Neutrophil (primary cell): ENCODE results near the gene NMBR.

Experiments used
- H3K27ac ChIP-seq: fragments of 200-600 bp; sonication (generic); 2 replicates; pipeline ENCODE4 v1.5.1; 2016; ENCODE audit warnings: mild to moderate bottlenecking, moderate library complexity
- H3K27me3 ChIP-seq: fragments of 200-600 bp; sonication (generic); 2 replicates; pipeline ENCODE4 v1.6.0; 2016; ENCODE audit warnings: mild to moderate bottlenecking
- H3K36me3 ChIP-seq: fragments of 200-600 bp; sonication (generic); 2 replicates; pipeline ENCODE4 v1.5.1; 2017
- H3K4me1 ChIP-seq, 2 experiments: fragments of 200-600 bp in 1 of 2; sonication (generic) in 1 of 2; 1 replicate in 1 of 2; 2 replicates in 1 of 2; pipeline versions ENCODE4 v1.5.1 to v1.6.1; 2013 to 2016; ENCODE audit warnings: low read depth in 1 of 2, low read length in 1 of 2, mild to moderate bottlenecking in 1 of 2, moderate library complexity in 1 of 2; ENCODE audit not compliant: control insufficient read depth in 1 of 2, insufficient read depth in 1 of 2
- H3K4me3 ChIP-seq, 2 experiments: fragments of 200-600 bp in 1 of 2; sonication (generic) in 1 of 2; 1 replicate in 1 of 2; 2 replicates in 1 of 2; pipeline ENCODE4 v1.5.1; 2013 to 2016; ENCODE audit warnings: low read depth in 1 of 2, low read length in 1 of 2, mild to moderate bottlenecking in 1 of 2, moderate library complexity in 1 of 2
- H3K9me3 ChIP-seq: fragments of 200-600 bp; sonication (generic); 2 replicates; pipeline ENCODE4 v1.5.1; 2016
- CTCF ChIP-seq: fragments of 200-600 bp; sonication (generic); IDR thresholded peaks from 2 replicates; pipeline ENCODE4 v1.5.1; 2016; ENCODE audit warnings: antibody characterized with exemption

NMBR gene

GRCh38 chr6:142174703-142175102, 27.8 kb upstream of the NMBR start:
- Histone ChIP-seq H3K36me3 (peaks cover 18% of the 10 kb centered on the region), H3K27me3 (no peaks in the 10 kb centered on the region), H3K27ac (peak overlapping the region; percentile 69), H3K4me3 (no peak overlapping the region), H3K9me3 (no peaks in the 10 kb centered on the region), H3K4me1 (peaks cover 53 to 54% of the 10 kb centered on the region in 2 experiments)
- TF ChIP-seq CTCF: no peak

- no peak for TF ChIP-seq CTCF
- Histone ChIP-seq H3K27ac (peak overlapping the region; percentile 69), H3K27me3 (no peaks in the 10 kb centered on the region), H3K36me3 (peaks cover 18% of the 10 kb centered on the region), H3K4me3 (no peak overlapping the region), H3K9me3 (no peaks in the 10 kb centered on the region), H3K4me1 (peaks cover 53 to 54% of the 10 kb centered on the region in 2 experiments)
These were observed 27.1 kb upstream of the NMBR start for GRCh38 chr6:142173980-142174379.

- H3K27ac ChIP-seq: no peak overlapping the region
- no peaks in the 10 kb centered on the region for H3K9me3 ChIP-seq
- no peaks in the 10 kb centered on the region for H3K27me3 ChIP-seq
- no peak for TF ChIP-seq CTCF
- peaks cover 51 to 52% of the 10 kb centered on the region in 2 experiments for H3K4me1 ChIP-seq
- H3K4me3 ChIP-seq: no peak overlapping the region
- H3K36me3 ChIP-seq: peaks cover 21% of the 10 kb centered on the region
These were observed 25.8 kb upstream of the NMBR start for GRCh38 chr6:142172758-142173157.

- no peaks in the 10 kb centered on the region for H3K9me3 ChIP-seq
- TF ChIP-seq CTCF: no peak
These were observed 24.4 kb upstream of the NMBR start for GRCh38 chr6:142171351-142171750.

GRCh38 chr6:142167486-142167885, 20.6 kb upstream of the NMBR start:
- H3K27ac ChIP-seq: no peak overlapping the region
- H3K27me3 ChIP-seq: no peaks in the 10 kb centered on the region
- no peak for TF ChIP-seq CTCF
- no peak overlapping the region for H3K4me3 ChIP-seq
- H3K4me1 ChIP-seq: peaks cover 4 to 7% of the 10 kb centered on the region in 2 experiments
- no peaks in the 10 kb centered on the region for H3K9me3 ChIP-seq
- peaks cover 39% of the 10 kb centered on the region for H3K36me3 ChIP-seq

More at GRCh38 chr6:142171351-142171750, 24.4 kb upstream of the NMBR start:
- H3K27me3 ChIP-seq: no peaks in the 10 kb centered on the region
- peaks cover 37 to 38% of the 10 kb centered on the region in 2 experiments for H3K4me1 ChIP-seq
- H3K36me3 ChIP-seq: peaks cover 36% of the 10 kb centered on the region
- no peak overlapping the region for H3K4me3 ChIP-seq
- H3K27ac ChIP-seq: no peak overlapping the region

GRCh38 chr6:142167071-142167470, 20.1 kb upstream of the NMBR start:
- peaks cover 39% of the 10 kb centered on the region for H3K36me3 ChIP-seq

More at GRCh38 chr6:142167071-142167470, 20.1 kb upstream of the NMBR start:
- TF ChIP-seq CTCF: no peak
- Histone ChIP-seq H3K4me3 (no peak overlapping the region), H3K4me1 (peaks cover under 1 to 3% of the 10 kb centered on the region in 2 experiments), H3K27me3 (no peaks in the 10 kb centered on the region), H3K9me3 (no peaks in the 10 kb centered on the region), H3K27ac (no peak overlapping the region)
